ENCODE measurements around the gene AFMID. TPM values are rescaled to one million over a fixed set of nuclear protein-coding genes. Genes with fewer than 3 reads are reported as not detected.

Gene AFMID
- total RNA-seq, 1 donor from 2014 or later: 38.6 TPM

- intact Hi-C loops (cut with DNase I): no loop called here
- ATAC-seq (no peak), DNase-seq (no peak)
- Histone ChIP-seq H3K4me3 (no peak overlapping the region), H3K36me3 (no peaks in the 10 kb centered on the region), H3K27me3 (ENCODE audit: low read depth) (peaks cover 12% of the 10 kb centered on the region), H3K9me3 (no peaks in the 10 kb centered on the region), H3K4me1 (peaks cover 7% of the 10 kb centered on the region), H3K27ac (no peak overlapping the region)
- no peak for TF ChIP-seq CTCF (IDR thresholded peaks at IDR 0.05)
Measured at GRCh38 chr17:78237401-78238012, 50.3 kb downstream of the AFMID start.

- TF ChIP-seq CTCF (IDR thresholded peaks at IDR 0.05): no peak
- no peaks in the 10 kb centered on the region for H3K36me3 ChIP-seq
- H3K27me3 ChIP-seq (ENCODE audit: low read depth): no peaks in the 10 kb centered on the region
- peaks cover 7% of the 10 kb centered on the region for H3K4me1 ChIP-seq
- H3K27ac ChIP-seq: no peak overlapping the region
- H3K9me3 ChIP-seq: no peaks in the 10 kb centered on the region
- DNase-seq (no peak), ATAC-seq (no peak)
- H3K4me3 ChIP-seq: no peak overlapping the region
- intact Hi-C loops (cut with DNase I): no loop called here
Measured at GRCh38 chr17:78238823-78239488, 51.8 kb downstream of the AFMID start.

DNA sequence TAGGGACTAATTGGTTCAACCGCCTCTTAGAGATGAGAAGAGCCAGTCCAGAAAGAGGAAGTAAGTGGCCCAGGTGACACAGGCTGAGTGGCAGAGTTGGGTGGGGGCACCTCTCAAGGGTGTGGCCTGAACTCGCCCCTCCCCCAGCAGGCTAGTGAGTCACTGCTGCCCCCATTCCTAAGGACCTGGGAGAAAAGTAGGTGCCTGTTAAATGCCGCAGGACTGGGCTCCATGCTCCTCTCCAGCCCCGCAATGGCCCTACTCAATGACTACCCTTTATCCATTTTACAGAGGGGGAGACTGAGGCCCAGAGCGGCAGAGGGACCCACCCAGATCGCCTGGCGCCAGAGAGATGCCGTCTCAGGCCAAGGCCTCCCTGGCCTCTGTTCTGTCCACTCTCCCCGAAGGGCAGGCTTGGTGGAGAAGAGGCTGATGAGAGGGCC is 52.3 kb downstream of the AFMID start:
- Histone ChIP-seq H3K4me1 (peaks cover 5% of the 10 kb centered on the region), H3K36me3 (no peaks in the 10 kb centered on the region), H3K9me3 (no peaks in the 10 kb centered on the region), H3K27me3 (ENCODE audit: low read depth) (no peaks in the 10 kb centered on the region), H3K4me3 (no peak overlapping the region), H3K27ac (no peak overlapping the region)
- intact Hi-C loops (cut with DNase I): no loop called here
- DNase-seq: no peak
- TF ChIP-seq CTCF (IDR thresholded peaks at IDR 0.05): no peak
- peak in 1 of 2 donors; percentile 26 for ATAC-seq

DNA sequence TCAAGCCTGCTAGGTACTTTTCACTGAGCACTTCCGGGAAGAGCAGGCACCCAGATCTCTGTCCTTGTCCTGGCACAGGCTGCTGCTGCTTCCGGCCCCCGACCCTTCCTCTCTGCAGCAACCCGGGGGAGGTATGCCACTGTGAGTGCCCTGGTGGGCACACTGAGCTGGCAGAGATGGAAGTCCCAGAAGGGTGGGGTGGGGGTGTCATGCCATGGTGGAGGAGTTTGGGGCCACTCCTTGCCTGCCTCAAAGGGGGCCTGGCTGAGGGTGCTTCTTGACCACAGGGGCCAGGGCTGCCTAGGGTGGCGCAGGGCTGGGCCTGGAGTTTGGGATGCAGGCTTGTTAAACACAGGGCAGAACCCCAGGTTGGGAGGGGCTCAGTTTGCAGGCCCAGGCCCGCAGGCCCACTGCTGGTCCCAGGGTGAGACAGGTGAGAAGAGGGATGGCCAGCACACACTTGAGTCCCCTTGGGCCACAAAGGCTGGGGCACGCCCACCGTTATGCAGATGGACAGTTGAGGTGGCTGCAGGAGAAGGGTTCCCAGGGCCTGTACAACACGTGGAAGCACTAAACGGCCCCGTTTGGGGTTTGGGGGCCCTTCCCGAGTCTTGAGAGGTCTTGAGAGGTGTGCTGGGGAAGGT is 53.0 kb downstream of the AFMID start:
- intact Hi-C loops (cut with DNase I): no loop called here
- no peak overlapping the region for H3K27ac ChIP-seq
- no peaks in the 10 kb centered on the region for H3K27me3 ChIP-seq (ENCODE audit: low read depth)
- ATAC-seq (no peak), DNase-seq (no peak)
- no peak overlapping the region for H3K4me3 ChIP-seq
- no peaks in the 10 kb centered on the region for H3K4me1 ChIP-seq
- H3K9me3 ChIP-seq: no peaks in the 10 kb centered on the region
- TF ChIP-seq CTCF (IDR thresholded peaks at IDR 0.05): no peak
- H3K36me3 ChIP-seq: no peaks in the 10 kb centered on the region

DNA sequence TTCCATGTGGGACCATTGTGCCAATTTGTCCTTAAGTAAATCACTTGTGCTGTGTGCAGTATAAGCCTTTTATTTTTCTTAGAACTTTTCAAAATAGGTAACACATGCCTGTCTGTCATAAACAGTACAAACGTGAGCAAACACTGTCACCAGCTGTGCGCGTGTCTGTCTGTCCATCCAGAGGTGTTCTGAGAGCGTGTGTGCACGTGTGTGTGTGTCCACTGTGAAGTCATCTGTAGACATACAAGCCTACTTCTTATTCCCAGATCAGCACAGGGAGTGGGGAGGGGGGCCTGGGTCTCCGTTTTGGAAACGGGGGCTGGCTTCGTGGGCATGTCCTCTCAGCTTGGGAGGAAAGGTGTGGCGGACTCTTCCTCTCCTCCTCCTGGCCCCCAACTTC is 53.7 kb downstream of the AFMID start:
- no peak overlapping the region for H3K27ac ChIP-seq
- no peaks in the 10 kb centered on the region for H3K36me3 ChIP-seq
- H3K4me1 ChIP-seq: no peaks in the 10 kb centered on the region
- TF ChIP-seq CTCF (IDR thresholded peaks at IDR 0.05): no peak
- no peak overlapping the region for H3K4me3 ChIP-seq
- no peaks in the 10 kb centered on the region for H3K9me3 ChIP-seq
- intact Hi-C loops (cut with DNase I): no loop called here
- ATAC-seq (no peak), DNase-seq (no peak)
- no peaks in the 10 kb centered on the region for H3K27me3 ChIP-seq (ENCODE audit: low read depth)

Data from lower lobe of right lung (tissue), 2 donors.